K562 (cell line): Measurements from ENCODE around the gene SCAMP3. TPM values are rescaled to one million over a fixed set of nuclear protein-coding genes. Genes with fewer than 3 reads are reported as not detected.

Source experiments
- ATF1 ChIP-seq, 2 experiments: fragments of 450-650 bp in 1 of 2; IDR thresholded peaks; 2 replicates each; pipeline ENCODE4 v1.6.1; 2016; ENCODE audit warnings: missing compliant biosample characterization in 1 of 2, missing genetic modification characterization in 1 of 2
- CCNT2 ChIP-seq: IDR thresholded peaks from 2 replicates; pipeline ENCODE4 v1.6.1; 2011; ENCODE audit warnings: borderline replicate concordance, low read depth, mild to moderate bottlenecking, moderate library complexity, mixed read lengths, low read length; ENCODE audit not compliant: insufficient read length; ENCODE audit errors: extremely low read depth
- CHD2 ChIP-seq: IDR thresholded peaks from 2 replicates; pipeline ENCODE4 v1.6.1; 2011; ENCODE audit warnings: low read depth, low read length
- CTCFL ChIP-seq: IDR thresholded peaks from 2 replicates; pipeline ENCODE4 v1.6.1; 2011; ENCODE audit warnings: borderline replicate concordance, low read depth, mild to moderate bottlenecking, moderate library complexity, low read length; ENCODE audit not compliant: insufficient read depth, poor library complexity, severe bottlenecking
- FOXK1 ChIP-seq: sonication (generic); formaldehyde crosslinking; IDR thresholded peaks from 2 replicates; pipeline ENCODE4 v1.8.0; 2022; ENCODE audit warnings: missing genetic modification reagents, mild to moderate bottlenecking, borderline replicate concordance
- GABPB1 ChIP-seq: sonication (generic); formaldehyde crosslinking; IDR thresholded peaks from 2 replicates; pipeline ENCODE4 v1.8.0; 2022; ENCODE audit warnings: mild to moderate bottlenecking, missing genetic modification reagents
- ILK ChIP-seq: fragments of 450-650 bp; IDR thresholded peaks from 2 replicates; pipeline ENCODE4 v1.6.1; 2016; ENCODE audit warnings: missing genetic modification characterization, low read depth, mild to moderate bottlenecking, missing compliant biosample characterization, moderate library complexity, borderline replicate concordance
- NR2C2 ChIP-seq, 2 experiments: fragments of 200-800 bp in 1 of 2; sonication (Bioruptor generic) in 1 of 2; sonication (generic) in 1 of 2; formaldehyde crosslinking in 1 of 2; IDR thresholded peaks; 2 replicates each; pipeline versions ENCODE4 v1.6.1 to v1.8.0; 2016 to 2022; ENCODE audit warnings: mild to moderate bottlenecking in 1 of 2, missing compliant biosample characterization in 1 of 2, missing genetic modification characterization in 1 of 2, missing genetic modification reagents in 1 of 2
- NR4A1 ChIP-seq, 2 experiments: fragments of 250-450 bp in 1 of 2; fragments of 450-650 bp in 1 of 2; sonication (Bioruptor Pico) in 1 of 2; IDR thresholded peaks; 2 replicates each; pipeline versions ENCODE4 v1.4.0 to v1.6.1; 2016 to 2020; ENCODE audit warnings: mild to moderate bottlenecking in 2 of 2, missing compliant biosample characterization in 1 of 2, missing genetic modification characterization in 1 of 2, moderate library complexity in 1 of 2
- PCBP1 ChIP-seq: fragments of 200-400 bp; formaldehyde crosslinking; IDR thresholded peaks from 2 replicates; pipeline ENCODE4 v1.6.1; 2018; ENCODE audit warnings: mild to moderate bottlenecking, low read depth, low read length; ENCODE audit not compliant: poor library complexity, severe bottlenecking
- PHF20 ChIP-seq: fragments of 450-650 bp; IDR thresholded peaks from 2 replicates; pipeline ENCODE4 v1.6.1; 2018; ENCODE audit not compliant: partially characterized antibody
- POLR2AphosphoS5 ChIP-seq: IDR thresholded peaks from 2 replicates; pipeline ENCODE4 v1.6.1; 2011; ENCODE audit warnings: mild to moderate bottlenecking, low read depth, low read length, moderate library complexity; ENCODE audit not compliant: control insufficient read depth, insufficient read depth
- ZBTB12 ChIP-seq: fragments of 250-450 bp; sonication (Bioruptor Pico); IDR thresholded peaks from 2 replicates; pipeline ENCODE4 v1.4.0; 2020
- ZNF174 ChIP-seq: fragments of 250-450 bp; sonication (Bioruptor Pico); IDR thresholded peaks from 2 replicates; pipeline ENCODE4 v1.4.0; 2020; ENCODE audit warnings: mild to moderate bottlenecking
- ZNF444 ChIP-seq: fragments of 250-450 bp; sonication (Bioruptor Pico); IDR thresholded peaks from 2 replicates; pipeline ENCODE4 v1.4.0; 2020; ENCODE audit warnings: mild to moderate bottlenecking, moderate library complexity
- ZNF609 ChIP-seq: sonication (generic); formaldehyde crosslinking; IDR thresholded peaks from 2 replicates; pipeline ENCODE4 v1.8.1; 2023; ENCODE audit warnings: missing genetic modification reagents, mild to moderate bottlenecking, borderline replicate concordance
- polyA plus RNA-seq, 8 experiments: library from polyadenylated mRNA; depleted of rRNA in 4 of 8; stranded (reverse) in 5 of 8; unstranded in 3 of 8; fragments of >200 nt; fragmentation: Nextera tagmentation in 2 of 8; fragmentation: Illumina TruSeq in 1 of 8; extraction: Ambion mirVana in 2 of 8; extraction: Trizol in 1 of 8; gene quantifications; 2 replicates each; pipeline versions ENCODE4 v1.2.1 to v1.2.3, GENCODE V29; 2011 to 2014; ENCODE audit warnings: inconsistent platforms in 1 of 8, missing spikeins in 1 of 8
- total RNA-seq, 7 experiments: library from RNA; depleted of rRNA in 6 of 7; stranded (reverse); fragments of >200 nt in 6 of 7; fragmentation: Illumina TruSeq in 2 of 7; extraction: Trizol in 2 of 7; gene quantifications; 2 replicates each; pipeline versions ENCODE4 v1.2.1 to v1.2.3, GENCODE V29; 2011 to 2021; ENCODE audit warnings: low replicate concordance in 1 of 7

The SCAMP3 gene
- total and polyA plus RNA-seq, 9 of the 15 experiments (the other 6 are each of a cell fraction or from before 2014, with no cell fraction given), result 14.2 to 131 (median 86.1) TPM

GRCh38 chr1:155255243-155256007 is 6.7 kb downstream of the SCAMP3 start, which contains the start of gene ENTREP3 (continued):
- TF ChIP-seq ZNF609 (CRISPR knock-in tag) (no peak), POLR2AphosphoS5 (peak; percentile 67; the same call in 1 of the 2 replicates), PCBP1 (peak; percentile 94), CCNT2 (peak; percentile 37), NR2C2 (CRISPR knock-in tag; IDR thresholded peaks at IDR 0.05) (0 out of 2 replicates have a peak, but pooled peaks have one; percentile 14), NR2C2 (tag; IDR thresholded peaks at IDR 0.05) (peak; percentile 44; the same call in 1 of the 2 replicates), ZNF174 (CRISPR knock-in tag) (no peak), ZBTB12 (CRISPR knock-in tag) (no peak), FOXK1 (CRISPR knock-in tag) (no peak), ZNF444 (CRISPR knock-in tag) (peak; percentile 98), PHF20 (peak; percentile 38), NR4A1 (CRISPR knock-in tag; IDR thresholded peaks at IDR 0.05) (0 out of 2 replicates have a peak, but pooled peaks have one; percentile 29), NR4A1 (tag; IDR thresholded peaks at IDR 0.05) (no peak), GABPB1 (CRISPR knock-in tag) (peak; percentile 73; the same call in 1 of the 2 replicates), CTCFL (peak; percentile 71), CHD2 (peak; percentile 66), ATF1 (CRISPR knock-in tag; IDR thresholded peaks at IDR 0.05) (no peak), ATF1 (tag; IDR thresholded peaks at IDR 0.05) (peak; percentile 67), ILK (tag) (no peak)
